H1 (cell line): ENCODE data around the gene MEI1. TPM values are rescaled to one million over a fixed set of nuclear protein-coding genes. Genes with fewer than 3 reads are reported as not detected.

Experiments used
- CTCF ChIA-PET: fragments of 300-600 bp; sonication (Branson Sonifier 250); formaldehyde crosslinking; loops from one replicate; lab custom pipeline; 2021; ENCODE audit not compliant: partially characterized antibody; lab: Charles Lee
- POLR2A ChIA-PET: fragments of 300-600 bp; sonication (Branson Sonifier 250); formaldehyde crosslinking; loops from one replicate; lab custom pipeline; 2021; ENCODE audit warnings: inconsistent platforms; ENCODE audit not compliant: partially characterized antibody; lab: Charles Lee
- DNase-seq, 2 experiments: peaks; one replicate each; pipeline versions ENCODE4 v3.0.0 to v3.0.0-alpha.2; 2010 to 2022; ENCODE audit warnings: low spot score in 2 of 2, low read depth in 1 of 2, mixed read lengths in 1 of 2
- FAIRE-seq: peaks from 2 replicates; lab custom pipeline; 2011; peaks lifted over from hg19 to GRCh38; lab: Jason Lieb, UNC
- H2AFZ ChIP-seq: 2 replicates; pipeline ENCODE4 v1.8.1; 2012; ENCODE audit warnings: low read length, inconsistent platforms
- H2AK5ac ChIP-seq: 2 replicates; pipeline ENCODE4 v1.6.1; 2013; ENCODE audit warnings: low read depth, low read length
- H2BK120ac ChIP-seq: replicated peaks from 2 replicates; pipeline ENCODE3; 2013; ENCODE audit warnings: low read depth, low read length, inconsistent platforms
- H2BK12ac ChIP-seq: 2 replicates; pipeline ENCODE4 v1.6.1; 2013; ENCODE audit warnings: low read depth, low read length
- H2BK15ac ChIP-seq: 2 replicates; pipeline ENCODE4 v1.6.1; 2013; ENCODE audit warnings: low read length
- H2BK20ac ChIP-seq: 2 replicates; pipeline ENCODE4 v1.6.1; 2013; ENCODE audit warnings: low read length
- H2BK5ac ChIP-seq: 2 replicates; pipeline ENCODE4 v1.6.1; 2013; ENCODE audit warnings: low read depth, low read length
- H3K14ac ChIP-seq: 2 replicates; pipeline ENCODE4 v1.6.1; 2013; ENCODE audit warnings: inconsistent platforms; ENCODE audit not compliant: insufficient read length
- H3K18ac ChIP-seq: 2 replicates; pipeline ENCODE4 v1.6.1; 2013; ENCODE audit warnings: low read length; ENCODE audit errors: extremely low read depth
- H3K23ac ChIP-seq: 2 replicates; pipeline ENCODE4 v1.6.1; 2013; ENCODE audit warnings: inconsistent platforms; ENCODE audit not compliant: insufficient read length
- H3K23me2 ChIP-seq: 2 replicates; pipeline ENCODE4 v1.6.1; 2013; ENCODE audit warnings: low read depth, low read length
- H3K27ac ChIP-seq: 2 replicates; pipeline ENCODE4 v1.6.1; 2011; ENCODE audit warnings: low read depth, low read length, inconsistent platforms
- H3K27me3 ChIP-seq, 4 experiments: replicated peaks in 1 of 4; 1 replicate in 1 of 4; 2 replicates in 3 of 4; pipeline versions ENCODE4 v1.6.1 to v1.8.1; 2011 to 2013; ENCODE audit warnings: low read length in 3 of 4, mild to moderate bottlenecking in 3 of 4, inconsistent platforms in 2 of 4, mixed read lengths in 2 of 4, moderate library complexity in 1 of 4; ENCODE audit not compliant: control insufficient read depth in 3 of 4, insufficient read depth in 3 of 4; ENCODE audit errors: extremely low read depth in 1 of 4
- H3K36me3 ChIP-seq, 4 experiments: 2 replicates each; pipeline versions ENCODE4 v1.6.1 to v1.8.1; 2011 to 2013; ENCODE audit warnings: mild to moderate bottlenecking in 4 of 4, low read length in 3 of 4, moderate library complexity in 2 of 4, control low read depth in 1 of 4, inconsistent platforms in 1 of 4; ENCODE audit not compliant: insufficient read depth in 4 of 4, control insufficient read depth in 2 of 4
- H3K4ac ChIP-seq: replicated peaks from 2 replicates; pipeline ENCODE3; 2013; ENCODE audit warnings: low read length, low read depth, mixed read lengths, inconsistent platforms; ENCODE audit not compliant: insufficient read length
- H3K4me1 ChIP-seq, 4 experiments: replicated peaks in 1 of 4; 1 replicate in 1 of 4; 2 replicates in 3 of 4; pipeline versions ENCODE4 v1.6.1 to v1.8.1; 2011 to 2013; ENCODE audit warnings: low read length in 3 of 4, inconsistent platforms in 2 of 4, mixed read lengths in 1 of 4; ENCODE audit not compliant: insufficient read depth in 4 of 4, control insufficient read depth in 3 of 4
- H3K4me2 ChIP-seq, 2 experiments: 2 replicates each; pipeline versions ENCODE4 v1.6.1 to v1.8.1; 2011 to 2013; ENCODE audit warnings: low read depth in 2 of 2, low read length in 2 of 2, control low read depth in 1 of 2, inconsistent platforms in 1 of 2, mild to moderate bottlenecking in 1 of 2; ENCODE audit not compliant: insufficient read depth in 1 of 2
- H3K4me3 ChIP-seq, 4 experiments: fragments of 200-600, 300-600 bp in 1 of 4; sonication (generic), shearing (Covaris generic), sonication (Bioruptor Twin) in 1 of 4; 2 replicates each; pipeline versions ENCODE4 v1.5.1 to v1.8.1; 2011 to 2016; ENCODE audit warnings: low read length in 4 of 4, low read depth in 3 of 4, control low read depth in 2 of 4, inconsistent platforms in 2 of 4, mild to moderate bottlenecking in 2 of 4, mixed read lengths in 1 of 4, moderate library complexity in 1 of 4; ENCODE audit not compliant: insufficient read depth in 2 of 4; ENCODE audit errors: extremely low read depth in 1 of 4
- H3K56ac ChIP-seq: replicated peaks from 2 replicates; pipeline ENCODE3; 2013; ENCODE audit warnings: low read depth, mild to moderate bottlenecking, mixed read lengths, low read length, inconsistent platforms; ENCODE audit not compliant: insufficient read length
- H3K79me1 ChIP-seq: 2 replicates; pipeline ENCODE4 v1.6.1; 2013; ENCODE audit warnings: low read depth, low read length, control low read depth
- H3K79me2 ChIP-seq, 2 experiments: 2 replicates each; pipeline versions ENCODE4 v1.6.1 to v1.8.1; 2012 to 2013; ENCODE audit warnings: low read length in 2 of 2, mild to moderate bottlenecking in 2 of 2, inconsistent platforms in 1 of 2; ENCODE audit not compliant: insufficient read depth in 2 of 2, control insufficient read depth in 1 of 2
- H3K9ac ChIP-seq, 4 experiments: replicated peaks in 1 of 4; 1 replicate in 1 of 4; 2 replicates in 3 of 4; pipeline versions ENCODE4 v1.6.1 to v1.8.1; 2011 to 2013; ENCODE audit warnings: low read depth in 3 of 4, low read length in 3 of 4, control low read depth in 2 of 4, mild to moderate bottlenecking in 2 of 4, moderate library complexity in 2 of 4, inconsistent platforms in 1 of 4; ENCODE audit errors: extremely low read depth in 1 of 4
- H3K9me3 ChIP-seq, 2 experiments: 2 replicates each; pipeline versions ENCODE4 v1.6.1 to v1.8.1; 2012 to 2013; ENCODE audit warnings: mild to moderate bottlenecking in 2 of 2, moderate library complexity in 2 of 2, control low read depth in 1 of 2, inconsistent platforms in 1 of 2, low read depth in 1 of 2, low read length in 1 of 2, mixed read lengths in 1 of 2; ENCODE audit not compliant: insufficient read depth in 2 of 2
- H4K20me1 ChIP-seq, 2 experiments: replicated peaks in 1 of 2; 2 replicates each; pipeline versions ENCODE3 to v1.8.1; 2011 to 2013; ENCODE audit warnings: inconsistent platforms in 2 of 2, low read length in 2 of 2, mild to moderate bottlenecking in 1 of 2; ENCODE audit not compliant: insufficient read depth in 2 of 2, control insufficient read depth in 1 of 2
- H4K5ac ChIP-seq: 2 replicates; pipeline ENCODE4 v1.6.1; 2013; ENCODE audit warnings: low read length, low read depth, mixed read lengths, inconsistent platforms; ENCODE audit not compliant: insufficient read length
- H4K8ac ChIP-seq: 2 replicates; pipeline ENCODE4 v1.8.0; 2013; ENCODE audit warnings: mild to moderate bottlenecking, moderate library complexity, low read length, inconsistent platforms; ENCODE audit not compliant: insufficient read depth; ENCODE audit errors: extremely low read depth
- H4K91ac ChIP-seq: replicated peaks from 2 replicates; pipeline ENCODE3; 2013; ENCODE audit warnings: low read length, mixed read lengths, inconsistent platforms; ENCODE audit not compliant: insufficient read length
- CHD2 ChIP-seq: IDR thresholded peaks from 2 replicates; pipeline ENCODE4 v1.6.1; 2012; ENCODE audit warnings: low read length, improper control_type of control experiment
- EZH2 ChIP-seq: fragments of 200-600 bp; sonication (generic); IDR thresholded peaks from 2 replicates; pipeline ENCODE4 v1.7.1; 2012; ENCODE audit warnings: low read depth, mild to moderate bottlenecking, moderate library complexity, low read length, inconsistent platforms; ENCODE audit not compliant: severe bottlenecking
- GABPA ChIP-seq: IDR thresholded peaks from 2 replicates; pipeline ENCODE4 v1.6.1; 2011; ENCODE audit warnings: mild to moderate bottlenecking, low read length, moderate library complexity, borderline replicate concordance; ENCODE audit not compliant: insufficient read depth
- HDAC2 ChIP-seq, 2 experiments: fragments of 300-600 bp in 1 of 2; sonication (generic) in 1 of 2; IDR thresholded peaks; 2 replicates each; pipeline ENCODE4 v1.6.1; 2011 to 2012; ENCODE audit warnings: low read depth in 2 of 2, low read length in 2 of 2, mild to moderate bottlenecking in 2 of 2, moderate library complexity in 2 of 2, borderline replicate concordance in 1 of 2, inconsistent platforms in 1 of 2
- JUN ChIP-seq: IDR thresholded peaks from 2 replicates; pipeline ENCODE4 v1.6.1; 2011; ENCODE audit warnings: low read depth, mild to moderate bottlenecking, improper control_type of control experiment, low read length
- MAX ChIP-seq: IDR thresholded peaks from 2 replicates; pipeline ENCODE4 v1.6.1; 2012; ENCODE audit warnings: inconsistent platforms
- SIX5 ChIP-seq: IDR thresholded peaks from 2 replicates; pipeline ENCODE4 v1.6.1; 2011; ENCODE audit warnings: mild to moderate bottlenecking, low read depth, low read length
- SP4 ChIP-seq: IDR thresholded peaks from 2 replicates; pipeline ENCODE4 v1.6.1; 2012; ENCODE audit warnings: low read length, inconsistent platforms
- SUZ12 ChIP-seq: fragments of 200-600 bp; sonication (generic); IDR thresholded peaks from 2 replicates; pipeline ENCODE4 v1.6.1; 2012; ENCODE audit warnings: mild to moderate bottlenecking, inconsistent platforms, low read length, moderate library complexity, mixed read lengths
- TCF12 ChIP-seq: IDR thresholded peaks from 2 replicates; pipeline ENCODE4 v1.6.1; 2011; ENCODE audit warnings: low read depth, mild to moderate bottlenecking, low read length
- YY1 ChIP-seq: IDR thresholded peaks from 2 replicates; pipeline ENCODE4 v1.6.1; 2011; ENCODE audit warnings: low read depth, mild to moderate bottlenecking, low read length
- WGBS, 2 experiments: shearing (Covaris generic) in 1 of 2; methylation state at CpG; one replicate each; pipeline versions ENCODE4 v1.1.6 to v1.1.7; 2013 to 2015; ENCODE audit warnings: low lambda C conversion rate in 2 of 2, mixed read lengths in 2 of 2, inconsistent platforms in 1 of 2, low coverage in 1 of 2, missing lambda C conversion rate in 1 of 2; ENCODE audit not compliant: insufficient replicate concordance in 2 of 2, insufficient coverage in 1 of 2, insufficient read length in 1 of 2; ENCODE audit errors: extremely low coverage in 1 of 2, missing lambda C conversion rate in 1 of 2; 5-methylcytosine and 5-hydroxymethylcytosine counted together
- polyA plus RNA-seq, 7 experiments: library from polyadenylated mRNA; depleted of rRNA in 3 of 7; stranded (reverse) in 5 of 7; unstranded in 2 of 7; fragments of >200 nt in 5 of 7; fragments of 200-250 nt in 2 of 7; gene quantifications; 1 replicate in 5 of 7; 2 replicates in 1 of 7; 4 replicates in 1 of 7; pipeline versions ENCODE4 v1.2.1 to v1.2.3, GENCODE V29; 2011 to 2013; ENCODE audit warnings: missing spikeins in 2 of 7, mixed read lengths in 2 of 7
- total RNA-seq: library from RNA; stranded (reverse); fragmentation: NEBNext Ultra II Directional; extraction: Animal tissue kit (Norgen Biotek cat#: 25700); gene quantifications from 2 replicates; pipeline ENCODE4 v1.2.1, GENCODE V29; 2021

MEI1 gene
- total and polyA plus RNA-seq, 2 of the 8 experiments (the other 6 are each of a cell fraction or from before 2014, with no cell fraction given) = 0.27 to 0.54 TPM

GRCh38 chr22:41661713-41662112 lies 37.6 kb upstream of the MEI1 start:
- no peak overlapping the region for H2BK15ac ChIP-seq
- ChIA-PET CTCF (no interaction called here), POLR2A (interaction anchor here (0.6 to 16.5 kb wide), 3 partner anchors 20 to 396 kb away, joined by 3 to 129 read pairs (median 4); no protein-coding TSS in a partner anchor)
- no peak overlapping the region for H2BK5ac ChIP-seq
- no peaks in the 10 kb centered on the region for H3K4me1 ChIP-seq
- H4K8ac ChIP-seq = no peak overlapping the region
- H3K56ac ChIP-seq = no peak overlapping the region
- DNase-seq (no peak), FAIRE-seq (no peak)
- no peak overlapping the region for H2BK12ac ChIP-seq
- H3K4me2 ChIP-seq = no peak overlapping the region
- no peak overlapping the region for H3K9ac ChIP-seq
- no peak overlapping the region for H3K27ac ChIP-seq
- no peak overlapping the region for H3K18ac ChIP-seq
- no peak overlapping the region for H2AFZ ChIP-seq
- H4K91ac ChIP-seq = no peak overlapping the region
- H3K23ac ChIP-seq = no peak overlapping the region
- H4K5ac ChIP-seq = no peak overlapping the region
- H3K27me3 ChIP-seq = no peaks in the 10 kb centered on the region
- no peak overlapping the region for H3K14ac ChIP-seq
- H2AK5ac ChIP-seq = no peak overlapping the region
- no peak overlapping the region for H2BK20ac ChIP-seq
- no peaks in the 10 kb centered on the region for H3K23me2 ChIP-seq
- H2BK120ac ChIP-seq = no peak overlapping the region
- 84% methylated on average over 2 of the region's 2 CpGs; no CpG with 5 or more reads in 1 of the 2 experiments for WGBS, 2 experiments
- H4K20me1 ChIP-seq = peaks cover 2 to 3% of the 10 kb centered on the region in 2 experiments
- H3K36me3 ChIP-seq = peaks cover 39 to 84% (median 56%) of the 10 kb centered on the region in 4 experiments
- H3K9me3 ChIP-seq = no peaks in the 10 kb centered on the region
- H3K4ac ChIP-seq = no peak overlapping the region
- no peaks in the 10 kb centered on the region; the same call in 1 of the 2 replicates for H3K79me1 ChIP-seq
- H3K79me2 ChIP-seq = no peaks in the 10 kb centered on the region
- H3K4me3 ChIP-seq = no peak overlapping the region
- TF ChIP-seq YY1 (no peak), JUN (no peak), TCF12 (no peak), EZH2 (no peak), SUZ12 (no peak), SP4 (no peak), CHD2 (no peak), SIX5 (no peak), GABPA (no peak), MAX (no peak), HDAC2 (IDR thresholded peaks at IDR 0.05; ENCODE audit: borderline replicate concordance in 1 of 2, low read depth in 2 of 2, low read length in 2 of 2) (no peak)
